H1 (cell line): ENCODE data around the gene KCNQ1. TPM values are rescaled to one million over a fixed set of nuclear protein-coding genes. Genes with fewer than 3 reads are reported as not detected.

Experiments used
- CBX8 ChIP-seq: fragments of 300-800, 300-1000 bp; sonication (generic); IDR thresholded peaks from 2 replicates; pipeline ENCODE4 v1.7.1; 2016; ENCODE audit warnings: low read depth, low read length, borderline replicate concordance
- EGR1 ChIP-seq: IDR thresholded peaks from 2 replicates; pipeline ENCODE4 v1.6.1; 2011; ENCODE audit warnings: low read depth, low read length, borderline replicate concordance
- GABPA ChIP-seq: IDR thresholded peaks from 2 replicates; pipeline ENCODE4 v1.6.1; 2011; ENCODE audit warnings: mild to moderate bottlenecking, low read length, moderate library complexity, borderline replicate concordance; ENCODE audit not compliant: insufficient read depth
- NANOG ChIP-seq: IDR thresholded peaks from 2 replicates; pipeline ENCODE4 v1.6.1; 2011; ENCODE audit warnings: low read length, low read depth, mild to moderate bottlenecking, inconsistent platforms; ENCODE audit not compliant: insufficient read depth, poor library complexity, severe bottlenecking
- RBBP5 ChIP-seq: IDR thresholded peaks from 2 replicates; pipeline ENCODE4 v1.7.1; 2012; ENCODE audit warnings: low read depth, mild to moderate bottlenecking, inconsistent platforms, low read length, moderate library complexity, borderline replicate concordance
- RXRA ChIP-seq: IDR thresholded peaks from 2 replicates; pipeline ENCODE4 v1.6.1; 2011; ENCODE audit warnings: low read depth, mild to moderate bottlenecking, low read length, moderate library complexity; ENCODE audit not compliant: insufficient read depth
- SIN3A ChIP-seq, 2 experiments: IDR thresholded peaks in 1 of 2; conservative IDR thresholded peaks in 1 of 2; 2 replicates each; pipeline ENCODE4 v1.6.1; 2011 to 2012; ENCODE audit warnings: low read length in 2 of 2, improper control_type of control experiment in 1 of 2, low read depth in 1 of 2, mild to moderate bottlenecking in 1 of 2
- polyA plus RNA-seq, 7 experiments: library from polyadenylated mRNA; depleted of rRNA in 3 of 7; stranded (reverse) in 5 of 7; unstranded in 2 of 7; fragments of >200 nt in 5 of 7; fragments of 200-250 nt in 2 of 7; gene quantifications; 1 replicate in 5 of 7; 2 replicates in 1 of 7; 4 replicates in 1 of 7; pipeline versions ENCODE4 v1.2.1 to v1.2.3, GENCODE V29; 2011 to 2013; ENCODE audit warnings: missing spikeins in 2 of 7, mixed read lengths in 2 of 7
- total RNA-seq: library from RNA; stranded (reverse); fragmentation: NEBNext Ultra II Directional; extraction: Animal tissue kit (Norgen Biotek cat#: 25700); gene quantifications from 2 replicates; pipeline ENCODE4 v1.2.1, GENCODE V29; 2021
- TF ChIP-seq, protein P1 (sequence below): fragments of 300-600 bp; sonication (generic); IDR thresholded peaks from 2 replicates; pipeline ENCODE4 v1.7.1; 2012; ENCODE audit warnings: low read length, moderate library complexity, mild to moderate bottlenecking, inconsistent platforms; ENCODE audit not compliant: insufficient replicate concordance
- TF ChIP-seq, protein P2 (sequence below): IDR thresholded peaks from 2 replicates; pipeline ENCODE4 v1.6.1; 2012; ENCODE audit warnings: inconsistent platforms
- TF ChIP-seq, protein P3 (sequence below): IDR thresholded peaks from 2 replicates; pipeline ENCODE4 v1.6.1; 2012; ENCODE audit warnings: inconsistent platforms

The KCNQ1 gene
- total and polyA plus RNA-seq, 2 of the 8 experiments (the other 6 are each of a cell fraction or from before 2014, with no cell fraction given), result 1.9 to 2.0 TPM

DNA sequence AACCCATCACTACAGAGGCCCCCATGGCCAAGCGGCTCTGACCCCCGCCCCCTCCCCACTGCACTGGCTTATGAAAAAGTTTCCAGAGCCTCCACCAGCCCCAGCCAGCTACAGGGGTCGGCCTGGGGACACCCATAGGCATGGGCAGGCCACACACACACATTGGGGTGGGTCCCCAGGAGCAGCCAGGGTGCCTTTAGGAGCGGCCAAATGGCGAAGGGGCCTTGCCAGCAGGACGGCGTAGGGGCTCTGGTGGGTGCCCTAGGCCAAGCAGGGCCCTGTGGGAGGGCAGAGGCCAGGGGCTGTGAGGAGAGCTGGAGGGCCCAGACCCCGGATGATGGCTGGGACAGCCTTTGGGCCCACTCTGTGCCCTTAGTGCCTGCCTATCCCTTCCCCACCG lies 34.2 kb upstream of the KCNQ1 start (continued):
- TF ChIP-seq, protein P1, sequence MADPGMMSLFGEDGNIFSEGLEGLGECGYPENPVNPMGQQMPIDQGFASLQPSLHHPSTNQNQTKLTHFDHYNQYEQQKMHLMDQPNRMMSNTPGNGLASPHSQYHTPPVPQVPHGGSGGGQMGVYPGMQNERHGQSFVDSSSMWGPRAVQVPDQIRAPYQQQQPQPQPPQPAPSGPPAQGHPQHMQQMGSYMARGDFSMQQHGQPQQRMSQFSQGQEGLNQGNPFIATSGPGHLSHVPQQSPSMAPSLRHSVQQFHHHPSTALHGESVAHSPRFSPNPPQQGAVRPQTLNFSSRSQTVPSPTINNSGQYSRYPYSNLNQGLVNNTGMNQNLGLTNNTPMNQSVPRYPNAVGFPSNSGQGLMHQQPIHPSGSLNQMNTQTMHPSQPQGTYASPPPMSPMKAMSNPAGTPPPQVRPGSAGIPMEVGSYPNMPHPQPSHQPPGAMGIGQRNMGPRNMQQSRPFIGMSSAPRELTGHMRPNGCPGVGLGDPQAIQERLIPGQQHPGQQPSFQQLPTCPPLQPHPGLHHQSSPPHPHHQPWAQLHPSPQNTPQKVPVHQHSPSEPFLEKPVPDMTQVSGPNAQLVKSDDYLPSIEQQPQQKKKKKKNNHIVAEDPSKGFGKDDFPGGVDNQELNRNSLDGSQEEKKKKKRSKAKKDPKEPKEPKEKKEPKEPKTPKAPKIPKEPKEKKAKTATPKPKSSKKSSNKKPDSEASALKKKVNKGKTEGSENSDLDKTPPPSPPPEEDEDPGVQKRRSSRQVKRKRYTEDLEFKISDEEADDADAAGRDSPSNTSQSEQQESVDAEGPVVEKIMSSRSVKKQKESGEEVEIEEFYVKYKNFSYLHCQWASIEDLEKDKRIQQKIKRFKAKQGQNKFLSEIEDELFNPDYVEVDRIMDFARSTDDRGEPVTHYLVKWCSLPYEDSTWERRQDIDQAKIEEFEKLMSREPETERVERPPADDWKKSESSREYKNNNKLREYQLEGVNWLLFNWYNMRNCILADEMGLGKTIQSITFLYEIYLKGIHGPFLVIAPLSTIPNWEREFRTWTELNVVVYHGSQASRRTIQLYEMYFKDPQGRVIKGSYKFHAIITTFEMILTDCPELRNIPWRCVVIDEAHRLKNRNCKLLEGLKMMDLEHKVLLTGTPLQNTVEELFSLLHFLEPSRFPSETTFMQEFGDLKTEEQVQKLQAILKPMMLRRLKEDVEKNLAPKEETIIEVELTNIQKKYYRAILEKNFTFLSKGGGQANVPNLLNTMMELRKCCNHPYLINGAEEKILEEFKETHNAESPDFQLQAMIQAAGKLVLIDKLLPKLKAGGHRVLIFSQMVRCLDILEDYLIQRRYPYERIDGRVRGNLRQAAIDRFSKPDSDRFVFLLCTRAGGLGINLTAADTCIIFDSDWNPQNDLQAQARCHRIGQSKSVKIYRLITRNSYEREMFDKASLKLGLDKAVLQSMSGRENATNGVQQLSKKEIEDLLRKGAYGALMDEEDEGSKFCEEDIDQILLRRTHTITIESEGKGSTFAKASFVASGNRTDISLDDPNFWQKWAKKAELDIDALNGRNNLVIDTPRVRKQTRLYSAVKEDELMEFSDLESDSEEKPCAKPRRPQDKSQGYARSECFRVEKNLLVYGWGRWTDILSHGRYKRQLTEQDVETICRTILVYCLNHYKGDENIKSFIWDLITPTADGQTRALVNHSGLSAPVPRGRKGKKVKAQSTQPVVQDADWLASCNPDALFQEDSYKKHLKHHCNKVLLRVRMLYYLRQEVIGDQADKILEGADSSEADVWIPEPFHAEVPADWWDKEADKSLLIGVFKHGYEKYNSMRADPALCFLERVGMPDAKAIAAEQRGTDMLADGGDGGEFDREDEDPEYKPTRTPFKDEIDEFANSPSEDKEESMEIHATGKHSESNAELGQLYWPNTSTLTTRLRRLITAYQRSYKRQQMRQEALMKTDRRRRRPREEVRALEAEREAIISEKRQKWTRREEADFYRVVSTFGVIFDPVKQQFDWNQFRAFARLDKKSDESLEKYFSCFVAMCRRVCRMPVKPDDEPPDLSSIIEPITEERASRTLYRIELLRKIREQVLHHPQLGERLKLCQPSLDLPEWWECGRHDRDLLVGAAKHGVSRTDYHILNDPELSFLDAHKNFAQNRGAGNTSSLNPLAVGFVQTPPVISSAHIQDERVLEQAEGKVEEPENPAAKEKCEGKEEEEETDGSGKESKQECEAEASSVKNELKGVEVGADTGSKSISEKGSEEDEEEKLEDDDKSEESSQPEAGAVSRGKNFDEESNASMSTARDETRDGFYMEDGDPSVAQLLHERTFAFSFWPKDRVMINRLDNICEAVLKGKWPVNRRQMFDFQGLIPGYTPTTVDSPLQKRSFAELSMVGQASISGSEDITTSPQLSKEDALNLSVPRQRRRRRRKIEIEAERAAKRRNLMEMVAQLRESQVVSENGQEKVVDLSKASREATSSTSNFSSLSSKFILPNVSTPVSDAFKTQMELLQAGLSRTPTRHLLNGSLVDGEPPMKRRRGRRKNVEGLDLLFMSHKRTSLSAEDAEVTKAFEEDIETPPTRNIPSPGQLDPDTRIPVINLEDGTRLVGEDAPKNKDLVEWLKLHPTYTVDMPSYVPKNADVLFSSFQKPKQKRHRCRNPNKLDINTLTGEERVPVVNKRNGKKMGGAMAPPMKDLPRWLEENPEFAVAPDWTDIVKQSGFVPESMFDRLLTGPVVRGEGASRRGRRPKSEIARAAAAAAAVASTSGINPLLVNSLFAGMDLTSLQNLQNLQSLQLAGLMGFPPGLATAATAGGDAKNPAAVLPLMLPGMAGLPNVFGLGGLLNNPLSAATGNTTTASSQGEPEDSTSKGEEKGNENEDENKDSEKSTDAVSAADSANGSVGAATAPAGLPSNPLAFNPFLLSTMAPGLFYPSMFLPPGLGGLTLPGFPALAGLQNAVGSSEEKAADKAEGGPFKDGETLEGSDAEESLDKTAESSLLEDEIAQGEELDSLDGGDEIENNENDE, result no peak
- TF ChIP-seq EGR1 (no peak), RBBP5 (no peak), GABPA (no peak), SIN3A (conservative IDR thresholded peaks at IDR 0.05 in 1 of 2, IDR thresholded peaks at IDR 0.05 in 1 of 2; ENCODE audit: low read depth in 1 of 2, low read length in 2 of 2) (no peak), NANOG (no peak), CBX8 (no peak), RXRA (no peak)
- TF ChIP-seq, protein P2, sequence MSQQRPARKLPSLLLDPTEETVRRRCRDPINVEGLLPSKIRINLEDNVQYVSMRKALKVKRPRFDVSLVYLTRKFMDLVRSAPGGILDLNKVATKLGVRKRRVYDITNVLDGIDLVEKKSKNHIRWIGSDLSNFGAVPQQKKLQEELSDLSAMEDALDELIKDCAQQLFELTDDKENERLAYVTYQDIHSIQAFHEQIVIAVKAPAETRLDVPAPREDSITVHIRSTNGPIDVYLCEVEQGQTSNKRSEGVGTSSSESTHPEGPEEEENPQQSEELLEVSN, result no peak
- TF ChIP-seq, protein P3, sequence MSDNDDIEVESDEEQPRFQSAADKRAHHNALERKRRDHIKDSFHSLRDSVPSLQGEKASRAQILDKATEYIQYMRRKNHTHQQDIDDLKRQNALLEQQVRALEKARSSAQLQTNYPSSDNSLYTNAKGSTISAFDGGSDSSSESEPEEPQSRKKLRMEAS, result no peak
